Brain (organoid and tissue), 1 donor: ENCODE data around the gene PRH2. TPM values are rescaled to one million over a fixed set of nuclear protein-coding genes. Genes with fewer than 3 reads are reported as not detected.

ENCODE experiments used
- polyA plus RNA-seq: library from polyadenylated mRNA; stranded (reverse); fragments of 350-450 nt; fragmentation: Illumina TruSeq; extraction: RNeasy Lipid Tissue Mini Kit (QIAGEN cat#74804); gene quantifications from one replicate; pipeline ENCODE4 v1.2.3, GENCODE V29; 2015; ENCODE audit warnings: low read depth, low replicate concordance; ENCODE audit not compliant: insufficient read depth

PRH2 gene
- polyA plus RNA-seq, 1 donor from 2014 or later: not detected

Other genes with a start within 250 kb of the PRH2 start
- 22.8 TPM for gene YBX3, start 205.9 kb upstream of the PRH2 start, polyA plus RNA-seq
- gene TAS2R7, start 126.6 kb upstream of the PRH2 start, polyA plus RNA-seq: not detected
- gene TAS2R8, start 122.0 kb upstream of the PRH2 start, polyA plus RNA-seq: not detected
- gene TAS2R9, start 119.1 kb upstream of the PRH2 start, polyA plus RNA-seq: not detected
- not detected for gene TAS2R10, start 102.9 kb upstream of the PRH2 start, polyA plus RNA-seq
- gene PRR4, start 79.8 kb upstream of the PRH2 start, polyA plus RNA-seq: 6.0 TPM
- gene PRH1, start 45.0 kb upstream of the PRH2 start, polyA plus RNA-seq: 1.2 TPM
- not detected for gene TAS2R13, start 19.7 kb upstream of the PRH2 start, polyA plus RNA-seq
- gene TAS2R14, start 10.0 kb downstream of the PRH2 start, polyA plus RNA-seq: 0.73 TPM
- gene TAS2R50, start 57.7 kb downstream of the PRH2 start, polyA plus RNA-seq: not detected
- gene TAS2R20, start 69.1 kb downstream of the PRH2 start, polyA plus RNA-seq: not detected
- not detected for gene TAS2R19, start 93.4 kb downstream of the PRH2 start, polyA plus RNA-seq
- gene TAS2R31, start 102.2 kb downstream of the PRH2 start, polyA plus RNA-seq: not detected
- not detected for gene TAS2R46, start 133.1 kb downstream of the PRH2 start, polyA plus RNA-seq
- gene TAS2R43, start 163.1 kb downstream of the PRH2 start, polyA plus RNA-seq: not detected
- not detected for gene TAS2R30, start 205.4 kb downstream of the PRH2 start, polyA plus RNA-seq
- gene SMIM10L1, start 242.0 kb downstream of the PRH2 start, polyA plus RNA-seq: 4.7 TPM